Activated naive CD8-positive, alpha-beta T cell (primary cell): Measurements from ENCODE around the gene KCNK13.
"Not testable (repeated sequence)": the region's sequence is repeated elsewhere in the genome, so short reads cannot be mapped to it uniquely, and the experiment has no call there.

ENCODE experiments used
- H3K27ac Mint-ChIP-seq: one replicate; pipeline ENCODE4 v1.8.0; 2021; ENCODE audit warnings: mixed read lengths
- H3K27me3 Mint-ChIP-seq: one replicate; pipeline ENCODE4 v1.8.0; 2021; ENCODE audit warnings: mixed read lengths
- H3K36me3 Mint-ChIP-seq: one replicate; pipeline ENCODE4 v1.8.0; 2021; ENCODE audit warnings: mixed read lengths
- H3K4me1 Mint-ChIP-seq: one replicate; pipeline ENCODE4 v1.8.0; 2021; ENCODE audit warnings: low read depth, mixed read lengths
- H3K4me3 Mint-ChIP-seq: one replicate; pipeline ENCODE4 v1.8.0; 2021; ENCODE audit warnings: mild to moderate bottlenecking, mixed read lengths
- H3K9me3 Mint-ChIP-seq: one replicate; pipeline ENCODE4 v1.8.0; 2021; ENCODE audit warnings: low read depth, mixed read lengths

Gene KCNK13

DNA sequence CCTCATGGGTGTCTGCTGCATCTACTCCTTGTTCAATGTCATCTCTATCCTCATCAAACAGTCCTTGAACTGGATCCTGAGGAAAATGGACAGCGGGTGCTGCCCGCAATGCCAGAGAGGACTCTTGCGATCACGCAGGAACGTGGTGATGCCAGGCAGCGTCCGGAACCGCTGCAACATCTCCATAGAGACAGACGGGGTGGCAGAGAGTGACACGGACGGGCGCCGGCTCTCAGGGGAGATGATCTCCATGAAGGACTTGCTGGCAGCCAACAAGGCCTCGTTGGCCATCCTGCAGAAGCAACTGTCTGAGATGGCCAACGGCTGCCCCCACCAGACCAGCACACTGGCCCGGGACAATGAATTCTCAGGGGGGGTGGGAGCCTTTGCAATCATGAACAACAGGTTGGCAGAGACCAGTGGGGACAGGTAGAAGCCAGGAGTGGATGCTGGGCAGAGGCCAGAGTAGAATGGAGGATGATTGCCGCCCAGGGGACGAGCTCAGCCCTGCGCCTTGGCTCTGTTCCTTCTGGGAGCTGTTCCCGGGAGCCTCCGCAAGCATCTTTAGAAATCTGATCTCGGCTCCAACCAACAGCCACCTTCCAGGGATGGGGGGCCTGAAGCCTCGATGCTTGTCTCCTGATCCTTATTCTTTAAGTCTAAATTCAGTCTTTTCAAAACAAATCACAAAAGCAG, 122.9 kb downstream of the KCNK13 start:
- H3K4me3 Mint-ChIP-seq: no peak overlapping the region
- peaks cover 3% of the 10 kb centered on the region for H3K9me3 Mint-ChIP-seq
- no peaks in the 10 kb centered on the region for H3K4me1 Mint-ChIP-seq
- H3K36me3 Mint-ChIP-seq: no peaks in the 10 kb centered on the region
- no peak overlapping the region for H3K27ac Mint-ChIP-seq
- H3K27me3 Mint-ChIP-seq: peaks cover 13% of the 10 kb centered on the region

- no peak overlapping the region for H3K27ac Mint-ChIP-seq
- no peaks in the 10 kb centered on the region for H3K36me3 Mint-ChIP-seq
- H3K9me3 Mint-ChIP-seq: peaks cover 3% of the 10 kb centered on the region
- H3K4me1 Mint-ChIP-seq: no peaks in the 10 kb centered on the region
- no peak overlapping the region for H3K4me3 Mint-ChIP-seq
- peaks cover 14% of the 10 kb centered on the region for H3K27me3 Mint-ChIP-seq
These were observed 126.8 kb downstream of the KCNK13 start for GRCh38 chr14:90188588-90188987.

GRCh38 chr14:90191154-90191553, 129.4 kb downstream of the KCNK13 start:
- no peaks in the 10 kb centered on the region for H3K4me1 Mint-ChIP-seq
- no peak overlapping the region for H3K27ac Mint-ChIP-seq
- H3K4me3 Mint-ChIP-seq: no peak overlapping the region
- peaks cover 3% of the 10 kb centered on the region for H3K9me3 Mint-ChIP-seq
- no peaks in the 10 kb centered on the region for H3K36me3 Mint-ChIP-seq
- H3K27me3 Mint-ChIP-seq: peaks cover 4% of the 10 kb centered on the region

- H3K36me3 Mint-ChIP-seq: no peaks in the 10 kb centered on the region
These were observed 129.8 kb downstream of the KCNK13 start for GRCh38 chr14:90191585-90191984.

GRCh38 chr14:90193925-90194324, 132.1 kb downstream of the KCNK13 start:
- no peak overlapping the region for H3K27ac Mint-ChIP-seq
- H3K4me1 Mint-ChIP-seq: no peaks in the 10 kb centered on the region

More at GRCh38 chr14:90191585-90191984, 129.8 kb downstream of the KCNK13 start:
- peaks cover 3% of the 10 kb centered on the region for H3K9me3 Mint-ChIP-seq
- H3K27me3 Mint-ChIP-seq: peaks cover 4% of the 10 kb centered on the region
- no peaks in the 10 kb centered on the region for H3K4me1 Mint-ChIP-seq
- no peak overlapping the region for H3K4me3 Mint-ChIP-seq
- no peak overlapping the region for H3K27ac Mint-ChIP-seq

DNA sequence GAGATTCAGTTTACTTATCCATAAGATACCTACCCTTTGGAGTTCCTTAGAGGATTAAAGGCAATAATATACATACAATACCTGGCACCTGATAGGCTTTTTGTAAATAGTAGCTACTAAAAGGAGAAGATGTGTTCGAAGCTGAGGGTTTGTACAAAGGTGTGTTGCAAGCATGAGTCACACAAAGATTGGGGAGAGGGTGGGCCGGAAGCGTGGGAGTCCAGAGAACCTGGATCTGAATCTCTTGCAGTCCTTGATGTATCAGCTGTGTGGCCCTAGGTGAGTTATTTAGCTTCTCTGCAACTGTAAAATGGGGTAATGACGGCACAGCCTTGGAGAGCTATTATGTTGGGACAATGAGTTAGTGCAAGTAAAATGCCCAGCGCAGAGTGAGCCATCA, 132.9 kb downstream of the KCNK13 start:
- no peaks in the 10 kb centered on the region for H3K4me1 Mint-ChIP-seq
- H3K36me3 Mint-ChIP-seq: no peaks in the 10 kb centered on the region
- H3K27me3 Mint-ChIP-seq: peaks cover 6% of the 10 kb centered on the region
- H3K27ac Mint-ChIP-seq: no peak overlapping the region
- H3K9me3 Mint-ChIP-seq: no peaks in the 10 kb centered on the region
- no peak overlapping the region for H3K4me3 Mint-ChIP-seq

More at GRCh38 chr14:90193925-90194324, 132.1 kb downstream of the KCNK13 start:
- no peaks in the 10 kb centered on the region for H3K36me3 Mint-ChIP-seq
- no peak overlapping the region for H3K4me3 Mint-ChIP-seq
- H3K9me3 Mint-ChIP-seq: no peaks in the 10 kb centered on the region
- H3K27me3 Mint-ChIP-seq: peaks cover 4% of the 10 kb centered on the region

DNA sequence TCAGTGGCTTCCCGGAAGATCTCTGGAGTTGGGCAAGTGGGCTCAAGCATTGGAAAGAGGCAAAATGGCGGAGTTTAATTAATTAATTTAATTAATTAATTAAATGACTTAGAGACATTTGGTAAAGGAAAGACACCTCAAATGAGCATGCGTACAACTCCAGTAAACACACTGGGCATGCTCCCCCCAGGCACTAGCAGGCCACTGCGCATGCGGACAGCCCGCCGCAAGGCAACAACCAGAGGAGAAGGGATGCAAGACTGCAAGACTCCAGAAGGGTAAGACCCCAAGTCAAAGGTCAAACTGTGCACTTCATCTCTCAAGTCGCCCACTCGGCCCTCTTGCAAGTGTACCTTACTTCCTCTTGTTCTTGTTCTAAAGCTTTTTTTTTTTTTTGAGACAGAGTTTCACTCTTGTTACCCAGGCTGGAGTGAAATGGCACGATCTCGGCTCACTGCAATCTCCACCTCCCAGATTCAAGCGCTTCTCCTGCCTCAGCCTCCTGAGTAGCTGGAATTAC, 136.8 kb downstream of the KCNK13 start:
- H3K4me3 Mint-ChIP-seq: no peak overlapping the region
- peaks cover 5% of the 10 kb centered on the region for H3K27me3 Mint-ChIP-seq
- H3K4me1 Mint-ChIP-seq: no peaks in the 10 kb centered on the region
- H3K36me3 Mint-ChIP-seq: no peaks in the 10 kb centered on the region
- H3K9me3 Mint-ChIP-seq: peaks cover 4% of the 10 kb centered on the region
- no peak overlapping the region for H3K27ac Mint-ChIP-seq

- H3K27me3 Mint-ChIP-seq, H3K36me3 Mint-ChIP-seq, H3K27ac Mint-ChIP-seq, H3K4me1 Mint-ChIP-seq, H3K4me3 Mint-ChIP-seq, H3K9me3 Mint-ChIP-seq: not testable (repeated sequence)
These were observed 138.8 kb downstream of the KCNK13 start for GRCh38 chr14:90200546-90200945.

DNA sequence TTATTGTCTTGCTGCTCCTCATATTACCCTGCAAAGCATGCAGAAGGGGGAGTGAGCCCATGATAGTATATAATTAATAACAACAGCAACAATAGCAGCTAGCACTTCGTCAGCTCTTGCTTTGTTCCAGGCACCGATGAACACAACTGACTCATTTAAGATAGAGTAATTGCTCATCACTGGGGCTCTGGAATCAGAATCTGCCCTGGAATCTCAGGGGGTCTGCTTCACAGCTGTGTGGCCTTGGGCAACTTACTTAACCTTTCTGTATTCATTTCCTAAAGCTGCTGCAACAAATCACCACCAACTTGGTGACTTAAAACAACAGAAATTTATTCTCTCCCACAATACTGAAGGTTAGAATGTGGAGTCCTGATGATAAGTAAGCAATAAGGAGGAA, 139.6 kb downstream of the KCNK13 start:
- H3K27me3 Mint-ChIP-seq: peaks cover 8% of the 10 kb centered on the region
- H3K9me3 Mint-ChIP-seq: peaks cover 7% of the 10 kb centered on the region
- no peaks in the 10 kb centered on the region for H3K4me1 Mint-ChIP-seq
- H3K27ac Mint-ChIP-seq: no peak overlapping the region
- H3K4me3 Mint-ChIP-seq: no peak overlapping the region
- H3K36me3 Mint-ChIP-seq: no peaks in the 10 kb centered on the region

DNA sequence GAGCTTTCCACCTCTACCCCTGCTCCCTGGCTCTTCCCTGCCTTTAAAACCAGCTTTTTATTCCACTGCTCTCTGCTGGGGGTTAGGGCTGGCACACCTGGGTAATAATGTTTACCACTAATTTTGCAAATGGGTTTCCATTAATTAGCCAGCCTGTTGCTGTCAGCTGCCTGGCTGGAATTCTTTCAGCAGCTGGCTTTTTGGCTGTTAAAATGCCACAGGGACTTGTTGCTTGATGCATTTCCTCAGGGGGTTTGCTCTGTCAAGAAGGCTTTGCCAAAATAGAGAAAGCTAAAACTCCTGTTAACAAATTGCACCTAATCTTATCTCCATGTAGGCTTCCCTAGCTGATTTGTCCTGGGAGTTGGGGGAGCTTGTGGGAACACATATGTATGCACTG, 142.7 kb downstream of the KCNK13 start:
- Mint-ChIP-seq H3K27me3 (peaks cover 7% of the 10 kb centered on the region), H3K36me3 (no peaks in the 10 kb centered on the region)

GRCh38 chr14:90213099-90213748, 151.4 kb downstream of the KCNK13 start:
- no peak overlapping the region for H3K4me3 Mint-ChIP-seq
- H3K4me1 Mint-ChIP-seq: no peaks in the 10 kb centered on the region
- no peaks in the 10 kb centered on the region for H3K9me3 Mint-ChIP-seq
- H3K27ac Mint-ChIP-seq: no peak overlapping the region
- H3K27me3 Mint-ChIP-seq: peaks cover 15% of the 10 kb centered on the region
- H3K36me3 Mint-ChIP-seq: no peaks in the 10 kb centered on the region

More for the DNA sequence above, 142.7 kb downstream of the KCNK13 start:
- Mint-ChIP-seq H3K9me3 (peaks cover 7% of the 10 kb centered on the region), H3K4me3 (no peak overlapping the region), H3K27ac (no peak overlapping the region), H3K4me1 (no peaks in the 10 kb centered on the region)

DNA sequence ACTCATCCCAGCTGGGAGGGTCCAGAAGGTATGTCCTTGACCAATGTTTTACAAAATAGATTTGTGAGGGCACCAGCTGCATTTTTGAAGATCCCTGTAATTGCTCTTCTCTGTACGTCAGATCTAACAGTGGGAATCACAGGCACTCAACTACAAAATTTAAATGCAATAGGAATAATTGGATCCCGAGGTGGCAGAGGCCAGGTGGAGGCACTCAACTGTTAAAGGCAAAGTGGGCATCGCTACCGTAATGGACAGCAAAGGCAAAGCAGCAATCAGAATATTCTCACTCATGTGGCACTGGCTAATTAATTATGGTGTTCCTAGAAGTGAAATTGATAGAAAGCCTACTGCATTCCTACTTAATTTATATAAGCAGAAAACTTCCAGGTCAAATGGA, 166.7 kb downstream of the KCNK13 start:
- Mint-ChIP-seq H3K27ac (no peak overlapping the region), H3K36me3 (no peaks in the 10 kb centered on the region)

DNA sequence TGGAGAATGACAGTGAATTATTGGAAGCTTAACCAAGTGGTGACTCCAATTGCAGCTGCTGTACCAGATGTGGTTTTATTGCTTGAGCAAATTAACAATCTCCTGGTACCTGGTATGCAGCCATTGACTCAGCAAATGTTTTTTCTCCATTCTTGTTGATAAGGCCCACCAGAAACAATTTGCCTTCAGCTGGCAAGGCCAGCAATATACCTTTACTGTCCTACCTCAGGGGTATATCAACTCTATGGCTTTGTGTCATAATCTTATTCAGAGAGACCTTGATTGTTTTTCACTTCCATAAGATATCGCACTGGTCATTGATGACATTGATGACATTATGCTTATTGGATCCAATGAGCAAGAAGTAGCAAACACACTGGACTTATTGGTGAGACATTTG, 168.1 kb downstream of the KCNK13 start:
- not testable (repeated sequence) for H3K9me3 Mint-ChIP-seq, H3K27ac Mint-ChIP-seq, H3K36me3 Mint-ChIP-seq, H3K4me3 Mint-ChIP-seq, H3K27me3 Mint-ChIP-seq, H3K4me1 Mint-ChIP-seq

More for the DNA sequence above, 166.7 kb downstream of the KCNK13 start:
- Mint-ChIP-seq H3K4me1 (no peaks in the 10 kb centered on the region), H3K4me3 (no peak overlapping the region), H3K27me3 (peaks cover 7% of the 10 kb centered on the region), H3K9me3 (peaks cover 7% of the 10 kb centered on the region)
